ENCODE measurements around the gene RASGRF1.

GRCh38 chr15:79078763-79079410 is 11.7 kb downstream of the RASGRF1 start:
- no peak for TF ChIP-seq POLR2A (IDR thresholded peaks at IDR 0.05; ENCODE audit: extremely low read depth, insufficient read length)
- no peak for TF ChIP-seq CTCF (IDR thresholded peaks at IDR 0.05; ENCODE audit: low read depth, low read length)
- no peak for TF ChIP-seq MAX (IDR thresholded peaks at IDR 0.05; ENCODE audit: low read depth, low read length)

All from NB4 (cell line).